Activated T-helper 9 cell treated with anti-CD3 and anti-CD28 coated beads, Interleukin-2, amount 50 U/mL, for 16 hours (primary cell): Measurements from ENCODE around the gene CLCNKB.

Experiments
- DNase-seq: peaks from one replicate; pipeline ENCODE4 v3.0.0-alpha.2; 2020; ENCODE audit warnings: low read depth

The CLCNKB gene

GRCh38 chr1:16076031-16076864 is 32.7 kb downstream of the CLCNKB start:
- DNase-seq: no peak

GRCh38 chr1:16076865-16077238 is 33.3 kb downstream of the CLCNKB start:
- no peak for DNase-seq

- no peak for DNase-seq
Observed at GRCh38 chr1:16077406-16078245, 34.0 kb downstream of the CLCNKB start.

GRCh38 chr1:16078925-16079656 is 35.5 kb downstream of the CLCNKB start:
- peak; percentile 61 for DNase-seq

GRCh38 chr1:16080422-16081150 is 37.0 kb downstream of the CLCNKB start:
- DNase-seq: no peak

GRCh38 chr1:16081636-16082035 is 38.1 kb downstream of the CLCNKB start:
- DNase-seq: no peak

- peak; percentile 36 for DNase-seq
Observed at GRCh38 chr1:16082283-16083038, 38.9 kb downstream of the CLCNKB start.

GRCh38 chr1:16083486-16083885 is 39.9 kb downstream of the CLCNKB start:
- DNase-seq: no peak

- no peak for DNase-seq
Observed at GRCh38 chr1:16085522-16085921, 41.9 kb downstream of the CLCNKB start.

- DNase-seq: no peak
Observed at GRCh38 chr1:16087733-16088132, 44.2 kb downstream of the CLCNKB start.

- DNase-seq: no peak
Observed at GRCh38 chr1:16088351-16088911, 44.8 kb downstream of the CLCNKB start.

- no peak for DNase-seq
Observed at GRCh38 chr1:16088996-16089395, 45.4 kb downstream of the CLCNKB start.

- DNase-seq: no peak
Observed at GRCh38 chr1:16090076-16090826, 46.7 kb downstream of the CLCNKB start.

GRCh38 chr1:16091296-16091695 is 47.7 kb downstream of the CLCNKB start:
- no peak for DNase-seq

GRCh38 chr1:16092097-16092922 is 48.7 kb downstream of the CLCNKB start:
- DNase-seq: no peak

- DNase-seq: no peak
Observed at GRCh38 chr1:16092923-16093511, 49.4 kb downstream of the CLCNKB start.

- no peak for DNase-seq
Observed at GRCh38 chr1:16093611-16094010, 50.0 kb downstream of the CLCNKB start.

GRCh38 chr1:16094453-16095158 is 51.0 kb downstream of the CLCNKB start:
- DNase-seq: no peak
